Measurements from ENCODE around the gene ZNF536. TPM values are rescaled to one million over a fixed set of nuclear protein-coding genes. Genes with fewer than 3 reads are reported as not detected.

ZNF536 gene
- total and polyA plus RNA-seq, 12 donors = 2.3 to 10.8 (median 6.4) TPM

DNA sequence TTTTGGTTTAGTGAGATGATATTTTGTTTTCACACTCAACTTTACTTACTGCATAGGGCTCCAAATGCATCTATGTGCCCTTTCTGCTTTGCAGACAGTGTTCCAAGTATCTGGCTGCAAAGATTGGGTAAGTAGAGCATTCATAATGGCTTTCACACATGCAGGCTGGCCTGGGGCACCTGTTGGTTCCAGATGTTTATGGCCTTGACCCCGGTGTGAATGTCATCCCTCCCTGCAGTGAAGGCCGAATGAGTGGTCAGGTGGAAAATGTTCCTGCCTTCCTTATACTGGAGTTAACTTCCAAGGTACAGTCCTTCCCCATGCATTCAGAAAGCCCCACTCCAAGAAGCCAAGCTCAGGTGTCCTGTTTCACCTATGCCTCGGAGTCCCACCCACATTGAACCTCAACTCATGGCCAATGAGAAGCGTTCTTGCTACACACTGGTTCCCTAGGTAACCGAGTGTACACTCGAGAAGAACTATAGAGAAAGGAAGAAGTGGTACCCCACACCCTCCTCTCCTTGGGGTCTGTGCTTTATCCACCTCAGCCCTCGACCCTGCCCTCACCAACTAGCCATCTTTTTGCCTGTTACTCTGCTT lies 23.0 kb upstream of the ZNF536 start:
- Histone ChIP-seq H3K27ac (no peak overlapping the region), H3K4me1 (replicated peaks in 1 of 2) (peaks cover 0 to 8% of the 10 kb centered on the region in 2 donors), H3K4me3 (no peak overlapping the region), H3K27me3 (no peaks in the 10 kb centered on the region), H3K36me3 (replicated peaks in 1 of 2) (no peaks in the 10 kb centered on the region), H3K9me3 (replicated peaks in 1 of 3) (no peaks in the 10 kb centered on the region)
- intact Hi-C loops (cut with DNase I) = no loop called here
- DNase-seq = no peak
- WGBS, 4 donors = 65 to 83% (median 67%) methylated on average over 6 to 7 of the region's 7 CpGs
- TF ChIP-seq CTCF (IDR thresholded peaks at IDR 0.05) = no peak
- TF ChIP-seq POLR2A (IDR thresholded peaks at IDR 0.05) = no peak

DNA sequence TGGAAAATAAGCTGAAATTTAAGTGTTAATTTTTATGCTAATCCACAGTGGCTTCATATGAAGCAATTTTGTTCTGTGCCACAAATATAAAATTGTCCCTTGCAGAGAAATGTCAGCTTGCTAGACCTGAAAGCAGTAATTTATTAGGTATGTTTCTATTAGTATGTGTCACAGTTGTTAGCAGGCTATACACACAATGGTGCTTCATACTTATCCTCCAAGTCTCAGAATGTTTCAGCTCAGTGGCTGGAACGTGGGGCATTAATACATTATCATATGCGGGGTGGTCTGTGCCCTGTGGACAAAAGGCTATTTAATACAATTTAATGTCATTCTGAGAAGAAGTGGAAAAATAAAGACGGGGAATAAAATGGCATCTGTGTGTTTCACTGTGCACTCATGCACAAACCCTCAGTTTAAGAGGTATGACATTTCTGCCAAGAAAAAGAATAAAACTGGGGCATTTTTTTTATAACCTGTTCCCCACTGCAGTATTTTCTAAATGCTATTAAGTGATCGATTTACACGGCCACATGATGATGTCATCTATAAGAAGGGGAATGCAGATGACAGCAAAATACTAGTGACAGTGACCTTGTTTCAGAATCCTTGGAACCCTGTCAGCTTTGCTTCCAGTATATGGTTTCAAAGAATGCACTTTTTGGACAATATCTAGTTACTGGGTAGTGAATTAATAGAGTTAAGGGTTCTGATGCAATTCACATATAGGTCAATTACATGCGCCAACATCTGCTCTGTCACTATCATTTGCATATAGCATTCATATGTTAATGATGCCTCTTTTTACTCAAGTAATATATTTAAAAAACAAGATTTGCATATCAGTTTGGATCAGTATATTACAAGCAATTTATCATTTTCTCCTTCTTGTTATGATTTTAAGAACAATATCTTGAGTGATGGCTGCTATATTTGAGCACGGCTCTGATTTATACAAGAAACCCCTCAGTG lies 21.2 kb upstream of the ZNF536 start:
- no peak for DNase-seq
- H3K9me3 ChIP-seq (replicated peaks in 1 of 3) = no peaks in the 10 kb centered on the region
- no peak overlapping the region for H3K27ac ChIP-seq
- TF ChIP-seq CTCF (IDR thresholded peaks at IDR 0.05) (no peak), POLR2A (IDR thresholded peaks at IDR 0.05) (no peak)
- H3K36me3 ChIP-seq (replicated peaks in 1 of 2) = no peaks in the 10 kb centered on the region
- intact Hi-C loops (cut with DNase I) = no loop called here
- 73 to 77% (median 75%) methylated on average over 7 of the region's 7 CpGs for WGBS, 4 donors
- H3K27me3 ChIP-seq = no peaks in the 10 kb centered on the region
- H3K4me1 ChIP-seq (replicated peaks in 1 of 2) = peaks cover 0 to 8% of the 10 kb centered on the region in 2 donors
- no peak overlapping the region for H3K4me3 ChIP-seq

DNA sequence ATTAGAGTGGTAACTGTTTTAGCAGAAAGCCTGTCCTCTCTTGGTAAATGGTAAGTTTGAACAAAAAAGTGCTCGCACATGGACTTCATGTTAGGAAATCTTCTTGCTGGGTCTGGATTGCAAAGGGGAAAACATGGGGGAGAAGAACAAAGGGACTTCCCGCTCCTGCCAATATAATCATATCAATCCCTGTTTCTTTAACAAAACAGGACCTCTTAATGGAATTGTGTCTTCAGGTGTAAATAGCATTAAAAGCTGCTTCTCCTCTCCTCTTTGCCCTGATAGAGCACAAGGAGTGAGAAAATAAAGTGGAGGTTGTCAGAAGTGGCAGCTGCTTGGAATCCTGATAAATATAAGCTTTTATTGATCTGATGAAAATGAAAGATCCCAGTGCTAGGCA lies 20.4 kb upstream of the ZNF536 start:
- Histone ChIP-seq H3K4me3 (no peak overlapping the region), H3K27ac (no peak overlapping the region), H3K9me3 (replicated peaks in 1 of 3) (no peaks in the 10 kb centered on the region), H3K27me3 (no peaks in the 10 kb centered on the region), H3K4me1 (replicated peaks in 1 of 2) (peaks cover 0 to 8% of the 10 kb centered on the region in 2 donors), H3K36me3 (replicated peaks in 1 of 2) (no peaks in the 10 kb centered on the region)
- DNase-seq = no peak
- TF ChIP-seq CTCF (IDR thresholded peaks at IDR 0.05) (no peak), POLR2A (IDR thresholded peaks at IDR 0.05) (no peak)
- intact Hi-C loops (cut with DNase I) = no loop called here
- whole genome bisulfite sequencing, 4 donors = 92 to 95% (median 93%) methylated on average over 2 of the region's 2 CpGs

- 93 to 96% (median 94%) methylated on average over 10 to 13 of the region's 13 CpGs for WGBS, 4 donors
- intact Hi-C loops (cut with DNase I) = no loop called here
- peaks cover 0 to 8% of the 10 kb centered on the region in 2 donors for H3K4me1 ChIP-seq (replicated peaks in 1 of 2)
- no peak overlapping the region for H3K4me3 ChIP-seq
- no peak for DNase-seq
- H3K27ac ChIP-seq = no peak overlapping the region
- no peaks in the 10 kb centered on the region for H3K27me3 ChIP-seq
- H3K36me3 ChIP-seq (replicated peaks in 1 of 2) = no peaks in the 10 kb centered on the region
- H3K9me3 ChIP-seq (replicated peaks in 1 of 3) = no peaks in the 10 kb centered on the region
- TF ChIP-seq CTCF (IDR thresholded peaks at IDR 0.05) (no peak), POLR2A (IDR thresholded peaks at IDR 0.05) (no peak)
Observed at GRCh38 chr19:30353394-30353945, 18.7 kb upstream of the ZNF536 start.
